H9 (cell line): ENCODE measurements around the gene C19orf81. TPM values are rescaled to one million over a fixed set of nuclear protein-coding genes. Genes with fewer than 3 reads are reported as not detected.
"Not testable (repeated sequence)": the region's sequence is repeated elsewhere in the genome, so short reads cannot be mapped to it uniquely, and the experiment has no call there.

Experiments used
- DNase-seq: peaks from one replicate; pipeline ENCODE4 v3.0.0-alpha.2; 2017
- H2AFZ ChIP-seq: one replicate; pipeline ENCODE4 v1.6.1; 2013; ENCODE audit warnings: mild to moderate bottlenecking, low read length, control low read depth, moderate library complexity
- H2AK5ac ChIP-seq: 2 replicates; pipeline ENCODE4 v1.6.1; 2013; ENCODE audit warnings: low read length, control low read depth, mixed read lengths; ENCODE audit not compliant: insufficient read length
- H2BK120ac ChIP-seq: one replicate; pipeline ENCODE4 v1.6.1; 2013; ENCODE audit warnings: low read depth, mild to moderate bottlenecking, low read length, control low read depth, inconsistent platforms; ENCODE audit not compliant: poor library complexity, severe bottlenecking
- H2BK12ac ChIP-seq: 2 replicates; pipeline ENCODE4 v1.6.1; 2013; ENCODE audit warnings: low read length, control low read depth, mixed read lengths, low read depth; ENCODE audit not compliant: insufficient read length
- H2BK15ac ChIP-seq: 2 replicates; pipeline ENCODE4 v1.6.1; 2013; ENCODE audit warnings: low read depth, low read length, control low read depth
- H2BK20ac ChIP-seq: one replicate; pipeline ENCODE4 v1.6.1; 2013; ENCODE audit warnings: low read depth, mild to moderate bottlenecking, low read length, control low read depth, inconsistent platforms; ENCODE audit not compliant: poor library complexity, severe bottlenecking
- H2BK5ac ChIP-seq: 2 replicates; pipeline ENCODE4 v1.6.1; 2013; ENCODE audit warnings: low read length, control low read depth, mixed read lengths; ENCODE audit not compliant: insufficient read length
- H3K14ac ChIP-seq: 2 replicates; pipeline ENCODE4 v1.6.1; 2013; ENCODE audit warnings: low read length, control low read depth; ENCODE audit not compliant: insufficient read depth
- H3K18ac ChIP-seq: 2 replicates; pipeline ENCODE4 v1.6.1; 2013; ENCODE audit warnings: low read depth, mild to moderate bottlenecking, mixed read lengths, low read length, control low read depth; ENCODE audit not compliant: insufficient read length
- H3K23ac ChIP-seq: 2 replicates; pipeline ENCODE4 v1.6.1; 2013; ENCODE audit warnings: low read length, control low read depth, mixed read lengths, low read depth; ENCODE audit not compliant: insufficient read length
- H3K23me2 ChIP-seq: 2 replicates; pipeline ENCODE4 v1.6.1; 2013; ENCODE audit warnings: low read depth, mild to moderate bottlenecking, mixed read lengths, low read length, control low read depth; ENCODE audit not compliant: insufficient read length, poor library complexity, severe bottlenecking
- H3K27ac ChIP-seq: 2 replicates; pipeline ENCODE4 v1.5.1; 2013; ENCODE audit warnings: low read length, control low read depth, mixed read lengths, low read depth; ENCODE audit not compliant: insufficient read length
- H3K27me3 ChIP-seq: 2 replicates; pipeline ENCODE4 v1.6.1; 2013; ENCODE audit warnings: low read length, control low read depth, inconsistent platforms; ENCODE audit not compliant: insufficient read depth
- H3K4ac ChIP-seq: 2 replicates; pipeline ENCODE4 v1.6.1; 2013; ENCODE audit warnings: low read depth, mild to moderate bottlenecking, control low read depth, inconsistent platforms, low read length, moderate library complexity
- H3K4me1 ChIP-seq: 2 replicates; pipeline ENCODE4 v1.6.1; 2013; ENCODE audit warnings: low read length, control low read depth, inconsistent platforms; ENCODE audit not compliant: insufficient read depth
- H3K4me2 ChIP-seq: 2 replicates; pipeline ENCODE4 v1.6.1; 2013; ENCODE audit warnings: low read length, control low read depth, mixed read lengths; ENCODE audit not compliant: insufficient read length, insufficient read depth
- H3K56ac ChIP-seq: 2 replicates; pipeline ENCODE4 v1.6.1; 2013; ENCODE audit warnings: low read depth, mild to moderate bottlenecking, mixed read lengths, low read length, control low read depth; ENCODE audit not compliant: insufficient read length
- H3K79me1 ChIP-seq: 2 replicates; pipeline ENCODE4 v1.6.1; 2013; ENCODE audit warnings: low read depth, mild to moderate bottlenecking, moderate library complexity, low read length, control low read depth, inconsistent platforms; ENCODE audit not compliant: insufficient read depth, poor library complexity, severe bottlenecking
- H3K79me2 ChIP-seq: 2 replicates; pipeline ENCODE4 v1.6.1; 2013; ENCODE audit warnings: low read length, control low read depth, inconsistent platforms; ENCODE audit not compliant: insufficient read depth
- H3K9ac ChIP-seq: 2 replicates; pipeline ENCODE4 v1.6.1; 2013; ENCODE audit warnings: low read length, control low read depth, mixed read lengths; ENCODE audit not compliant: insufficient read length; ENCODE audit errors: extremely low read depth
- H3K9me3 ChIP-seq: one replicate; pipeline ENCODE4 v1.6.1; 2013; ENCODE audit warnings: low read depth, low read length, inconsistent platforms; ENCODE audit not compliant: control insufficient read depth
- H3T11ph ChIP-seq: one replicate; pipeline ENCODE4 v1.6.1; 2013; ENCODE audit warnings: mild to moderate bottlenecking, low read length, control low read depth, inconsistent platforms
- H4K20me1 ChIP-seq: one replicate; pipeline ENCODE4 v1.6.1; 2013; ENCODE audit not compliant: control insufficient read depth, insufficient read length, insufficient read depth
- H4K5ac ChIP-seq: 2 replicates; pipeline ENCODE4 v1.6.1; 2013; ENCODE audit warnings: low read depth, mild to moderate bottlenecking, mixed read lengths, low read length, control low read depth; ENCODE audit not compliant: insufficient read length
- H4K8ac ChIP-seq: replicated peaks from 2 replicates; pipeline ENCODE4 v1.6.1; 2013; ENCODE audit warnings: low read length, control low read depth, mixed read lengths, low read depth; ENCODE audit not compliant: insufficient read length
- H4K91ac ChIP-seq: 2 replicates; pipeline ENCODE4 v1.6.1; 2013; ENCODE audit warnings: low read depth, mild to moderate bottlenecking, moderate library complexity, mixed read lengths, low read length, control low read depth; ENCODE audit not compliant: insufficient read length
- H3K27ac Mint-ChIP-seq, 3 experiments: 2 replicates in 2 of 3; 3 replicates in 1 of 3; pipeline ENCODE4 v1.8.0; 2020 to 2021; ENCODE audit warnings: mixed read lengths in 3 of 3, mild to moderate bottlenecking in 1 of 3, moderate library complexity in 1 of 3
- H3K27me3 Mint-ChIP-seq: 2 replicates; pipeline ENCODE4 v1.8.0; 2021; ENCODE audit warnings: low read depth, mild to moderate bottlenecking, moderate library complexity, mixed read lengths
- H3K36me3 Mint-ChIP-seq, 3 experiments: 2 replicates in 2 of 3; 3 replicates in 1 of 3; pipeline ENCODE4 v1.8.0; 2020 to 2021; ENCODE audit warnings: low read depth in 3 of 3, mixed read lengths in 3 of 3; ENCODE audit not compliant: insufficient read depth in 1 of 3
- H3K4me1 Mint-ChIP-seq, 2 experiments: 2 replicates each; pipeline ENCODE4 v1.8.0; 2020; ENCODE audit warnings: mixed read lengths in 2 of 2
- H3K4me3 Mint-ChIP-seq, 2 experiments: 2 replicates in 1 of 2; 3 replicates in 1 of 2; pipeline ENCODE4 v1.8.0; 2020 to 2021; ENCODE audit warnings: mild to moderate bottlenecking in 2 of 2, mixed read lengths in 2 of 2, moderate library complexity in 1 of 2
- H3K9me3 Mint-ChIP-seq, 2 experiments: 2 replicates in 1 of 2; 3 replicates in 1 of 2; pipeline ENCODE4 v1.8.0; 2020; ENCODE audit warnings: mild to moderate bottlenecking in 2 of 2, mixed read lengths in 2 of 2, moderate library complexity in 1 of 2
- WGBS: extraction: QIAGEN DNeasy Blood & Tissue Kit; methylation state at CpG from one replicate; pipeline ENCODE4 v1.1.7; 2013; ENCODE audit warnings: missing lambda C conversion rate, low lambda C conversion rate, mixed read lengths; ENCODE audit not compliant: insufficient read length; ENCODE audit errors: extremely low coverage; 5-methylcytosine and 5-hydroxymethylcytosine counted together
- total RNA-seq: library from RNA; stranded (reverse); gene quantifications from 2 replicates; pipeline ENCODE4 v1.2.1, GENCODE V29; 2021
- TF ChIP-seq, protein P1 (sequence below): fragments of 200-600 bp; sonication (generic); conservative IDR thresholded peaks from 3 replicates; pipeline ENCODE4 v1.8.0; 2021; ENCODE audit warnings: antibody characterized with exemption, mild to moderate bottlenecking

Gene C19orf81
- total RNA-seq, 1 experiment from 2014 or later, result 11.0 TPM

DNA sequence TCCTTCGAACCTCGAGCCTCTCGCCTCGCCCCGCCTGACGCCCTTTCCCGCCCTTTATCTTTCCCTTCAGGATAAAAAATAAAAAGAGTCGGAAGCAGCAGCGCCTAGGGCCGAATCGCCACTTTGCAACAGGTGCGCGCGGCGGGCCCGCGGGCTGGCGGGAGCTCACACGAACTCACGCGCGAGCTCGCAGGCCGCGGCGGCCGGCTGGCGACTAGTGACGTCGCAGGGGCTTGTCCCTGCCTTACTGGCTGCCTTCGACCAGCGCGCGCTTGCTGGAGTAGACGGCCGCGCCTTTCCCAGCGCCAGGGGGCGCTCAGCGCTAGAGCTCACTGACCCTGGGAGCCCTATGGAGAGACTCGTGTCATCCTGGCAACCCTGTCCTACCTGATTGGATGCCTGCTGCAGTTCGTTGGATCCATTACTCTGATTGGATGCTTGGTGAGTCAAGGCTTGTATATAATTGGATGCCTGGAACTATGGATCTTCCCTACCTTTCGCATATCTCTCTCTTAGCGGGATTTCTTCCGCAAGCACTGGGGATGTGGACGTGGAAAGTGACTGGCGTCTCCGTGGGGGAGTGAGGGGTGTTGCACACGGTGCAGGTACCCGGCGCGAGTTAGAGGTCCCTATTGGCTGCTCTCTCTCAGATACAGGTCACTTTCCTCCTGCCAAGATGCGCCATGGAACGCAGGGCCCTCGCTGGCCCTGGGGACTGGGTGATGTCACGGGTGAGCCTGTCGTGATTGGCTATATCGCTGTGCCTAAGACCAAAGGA, 43.0 kb upstream of the C19orf81 start:
- peaks cover 34% of the 10 kb centered on the region in 2 experiments for H3K9me3 Mint-ChIP-seq
- H2BK20ac ChIP-seq, H3K23me2 ChIP-seq, H4K8ac ChIP-seq, H4K5ac ChIP-seq, H3K23ac ChIP-seq, H3K4ac ChIP-seq, H3K4me1 ChIP-seq, H3K79me2 ChIP-seq, H2BK5ac ChIP-seq, H2AK5ac ChIP-seq, H3K27ac Mint-ChIP-seq, H4K91ac ChIP-seq, H3K4me2 ChIP-seq, H2BK15ac ChIP-seq, H3K14ac ChIP-seq, H3K79me1 ChIP-seq, H3K18ac ChIP-seq, H2AFZ ChIP-seq, H3K56ac ChIP-seq, H3T11ph ChIP-seq, H2BK120ac ChIP-seq, H3K9me3 ChIP-seq, H2BK12ac ChIP-seq, H4K20me1 ChIP-seq, H3K27ac ChIP-seq, H3K9ac ChIP-seq, H3K27me3 ChIP-seq: not testable (repeated sequence)
- DNase-seq, result peak; percentile 62
- H3K27me3 Mint-ChIP-seq, result peaks cover 70% of the 10 kb centered on the region
- WGBS, result no CpG with 5 or more reads among the region's 58 CpGs
- peak overlapping the region; percentile 51 to 63 for H3K4me3 Mint-ChIP-seq
- peaks cover 0 to 13% of the 10 kb centered on the region in 2 experiments; a peak in 2 of 4 replicates for H3K4me1 Mint-ChIP-seq
- H3K36me3 Mint-ChIP-seq, result peaks cover 10 to 18% (median 14%) of the 10 kb centered on the region in 3 experiments
- TF ChIP-seq, protein P1, sequence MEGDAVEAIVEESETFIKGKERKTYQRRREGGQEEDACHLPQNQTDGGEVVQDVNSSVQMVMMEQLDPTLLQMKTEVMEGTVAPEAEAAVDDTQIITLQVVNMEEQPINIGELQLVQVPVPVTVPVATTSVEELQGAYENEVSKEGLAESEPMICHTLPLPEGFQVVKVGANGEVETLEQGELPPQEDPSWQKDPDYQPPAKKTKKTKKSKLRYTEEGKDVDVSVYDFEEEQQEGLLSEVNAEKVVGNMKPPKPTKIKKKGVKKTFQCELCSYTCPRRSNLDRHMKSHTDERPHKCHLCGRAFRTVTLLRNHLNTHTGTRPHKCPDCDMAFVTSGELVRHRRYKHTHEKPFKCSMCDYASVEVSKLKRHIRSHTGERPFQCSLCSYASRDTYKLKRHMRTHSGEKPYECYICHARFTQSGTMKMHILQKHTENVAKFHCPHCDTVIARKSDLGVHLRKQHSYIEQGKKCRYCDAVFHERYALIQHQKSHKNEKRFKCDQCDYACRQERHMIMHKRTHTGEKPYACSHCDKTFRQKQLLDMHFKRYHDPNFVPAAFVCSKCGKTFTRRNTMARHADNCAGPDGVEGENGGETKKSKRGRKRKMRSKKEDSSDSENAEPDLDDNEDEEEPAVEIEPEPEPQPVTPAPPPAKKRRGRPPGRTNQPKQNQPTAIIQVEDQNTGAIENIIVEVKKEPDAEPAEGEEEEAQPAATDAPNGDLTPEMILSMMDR, result peak; percentile 60
